HG03442 (cell line): Measurements from ENCODE around the gene KRT25.

ENCODE experiments used
- ATAC-seq: cut with Tn5 transposase; IDR thresholded peaks from one replicate; pipeline ENCODE4 v1.9.1; 2021; ENCODE audit warnings: mild to moderate bottlenecking, moderate library complexity; ENCODE audit not compliant: unreplicated experiment

Gene KRT25

GRCh38 chr17:40755231-40755630, at the start of gene KRT25:
Gene KRT25, minus strand, starts transcription at chr17:40755331. Its CDS starts 60 bp downstream, at chr17:40755271.
- ATAC-seq = no peak

GRCh38 chr17:40803617-40804082, 48.5 kb upstream of the KRT25 start:
- no peak for ATAC-seq

- ATAC-seq = no peak
Measured at GRCh38 chr17:40801157-40801556, 46.0 kb upstream of the KRT25 start.

- ATAC-seq = no peak
Measured at GRCh38 chr17:40800381-40800780, 45.2 kb upstream of the KRT25 start.

GRCh38 chr17:40799859-40800258, 44.7 kb upstream of the KRT25 start, which contains the start of gene KRT28:
Gene KRT28, minus strand, starts transcription at chr17:40799959. Its CDS starts 66 bp downstream, at chr17:40799893.
- ATAC-seq = no peak

GRCh38 chr17:40796846-40797245, 41.7 kb upstream of the KRT25 start:
- ATAC-seq = no peak

GRCh38 chr17:40795019-40795667, 40.0 kb upstream of the KRT25 start:
- no peak for ATAC-seq

GRCh38 chr17:40794466-40794865, 39.3 kb upstream of the KRT25 start:
- no peak for ATAC-seq

- ATAC-seq = no peak
Measured at GRCh38 chr17:40793832-40794231, 38.7 kb upstream of the KRT25 start.

GRCh38 chr17:40791787-40792436, 36.8 kb upstream of the KRT25 start:
- no peak for ATAC-seq

- no peak for ATAC-seq
Measured at GRCh38 chr17:40791111-40791510, 36.0 kb upstream of the KRT25 start.

- ATAC-seq = no peak
Measured at GRCh38 chr17:40782450-40782849, 27.3 kb upstream of the KRT25 start, which contains the start of gene KRT27. Gene KRT27, minus strand, starts transcription at chr17:40782550. Its CDS starts 57 bp downstream, at chr17:40782493.

- no peak for ATAC-seq
Measured at GRCh38 chr17:40779181-40779909, 24.2 kb upstream of the KRT25 start.

- no peak for ATAC-seq
Measured at GRCh38 chr17:40778461-40778860, 23.3 kb upstream of the KRT25 start.

GRCh38 chr17:40777971-40778370, 22.8 kb upstream of the KRT25 start:
- ATAC-seq = no peak

- ATAC-seq = no peak
Measured at GRCh38 chr17:40777459-40777858, 22.3 kb upstream of the KRT25 start.

- ATAC-seq = no peak
Measured at GRCh38 chr17:40775945-40776344, 20.8 kb upstream of the KRT25 start.

GRCh38 chr17:40772101-40772500, 17.0 kb upstream of the KRT25 start, which contains the start of gene KRT26:
Gene KRT26, minus strand, starts transcription at chr17:40772201. Its CDS starts 88 bp downstream, at chr17:40772113.
- no peak for ATAC-seq

GRCh38 chr17:40765657-40766056, 10.5 kb upstream of the KRT25 start:
- no peak for ATAC-seq

GRCh38 chr17:40763752-40764151, 8.6 kb upstream of the KRT25 start:
- no peak for ATAC-seq
